ENCODE data around the gene THAP6. TPM values are rescaled to one million over a fixed set of nuclear protein-coding genes. Genes with fewer than 3 reads are reported as not detected.
A peak's percentile ranks its signal among the peaks of the same experiment; 100 is the strongest.

THAP6 gene
- total RNA-seq, 4 donors from 2014 or later = 11.0 to 21.2 (median 12.8) TPM

- no peak for DNase-seq (ENCODE audit: extremely low spot score)
- no peaks in the 10 kb centered on the region for H3K27me3 ChIP-seq
- TF ChIP-seq POLR2AphosphoS5 (IDR thresholded peaks at IDR 0.05) = no peak
- no peak for TF ChIP-seq POLR2A (IDR thresholded peaks at IDR 0.05; ENCODE audit: low read depth)
- no peak for TF ChIP-seq CTCF (IDR thresholded peaks at IDR 0.05)
- peaks cover 5 to 73% (median 60%) of the 10 kb centered on the region in 4 donors for H3K36me3 ChIP-seq
- no peaks in the 10 kb centered on the region for H3K4me1 ChIP-seq
- H3K27ac ChIP-seq (replicated peaks in 1 of 4) = no peak overlapping the region
- WGBS = 82% methylated on average over 4 of the region's 4 CpGs
- H3K9me3 ChIP-seq = no peaks in the 10 kb centered on the region
- H3K4me3 ChIP-seq = no peak overlapping the region
- intact Hi-C loops (cut with DNase I) = no loop called here
Measured at GRCh38 chr4:75484190-75484589, 30.1 kb upstream of the THAP6 start.

GRCh38 chr4:75490155-75490554 lies 24.1 kb upstream of the THAP6 start:
- Histone ChIP-seq H3K4me3 (no peak overlapping the region), H3K9me3 (no peaks in the 10 kb centered on the region), H3K27ac (replicated peaks in 1 of 4) (no peak overlapping the region), H3K27me3 (no peaks in the 10 kb centered on the region), H3K36me3 (peaks cover 11 to 67% (median 43%) of the 10 kb centered on the region in 4 donors), H3K4me1 (peaks cover 0 to 12% (median 10%) of the 10 kb centered on the region in 4 donors)
- no peak for DNase-seq (ENCODE audit: extremely low spot score)
- TF ChIP-seq EP300 (IDR thresholded peaks at IDR 0.05) = no peak
- no peak for TF ChIP-seq POLR2A (IDR thresholded peaks at IDR 0.05; ENCODE audit: low read depth)
- peak; percentile 28 to 42 (median 40) for TF ChIP-seq CTCF (IDR thresholded peaks at IDR 0.05)
- TF ChIP-seq POLR2AphosphoS5 (IDR thresholded peaks at IDR 0.05) = no peak
- WGBS = 54% methylated on average over 2 of the region's 2 CpGs
- intact Hi-C loops (cut with DNase I) = no loop called here

GRCh38 chr4:75494563-75494962 lies 19.7 kb upstream of the THAP6 start:
- WGBS = 31% methylated on average over 1 of the region's 1 CpG

GRCh38 chr4:75495476-75495875 lies 18.8 kb upstream of the THAP6 start:
- Histone ChIP-seq H3K9me3 (no peaks in the 10 kb centered on the region), H3K4me1 (peaks cover 0 to 20% (median 16%) of the 10 kb centered on the region in 4 donors), H3K4me3 (no peak overlapping the region), H3K36me3 (peaks cover 0 to 51% (median 20%) of the 10 kb centered on the region in 4 donors), H3K27me3 (no peaks in the 10 kb centered on the region), H3K27ac (replicated peaks in 1 of 4) (no peak overlapping the region)
- WGBS = 88% methylated on average over 2 of the region's 2 CpGs
- TF ChIP-seq EP300 (IDR thresholded peaks at IDR 0.05) (no peak), CTCF (IDR thresholded peaks at IDR 0.05) (no peak)
- no peak for DNase-seq (ENCODE audit: extremely low spot score)
- intact Hi-C loops (cut with DNase I) = no loop called here

More at GRCh38 chr4:75494563-75494962, 19.7 kb upstream of the THAP6 start:
- TF ChIP-seq POLR2AphosphoS5 (IDR thresholded peaks at IDR 0.05) = no peak
- peak overlapping the region in 1 of 4 donors; percentile 16 for H3K27ac ChIP-seq (replicated peaks in 1 of 4)
- no peak for DNase-seq (ENCODE audit: extremely low spot score)
- H3K4me1 ChIP-seq = peaks cover 0 to 20% (median 19%) of the 10 kb centered on the region in 4 donors
- H3K27me3 ChIP-seq = no peaks in the 10 kb centered on the region
- peaks cover 3 to 54% (median 21%) of the 10 kb centered on the region in 4 donors for H3K36me3 ChIP-seq
- intact Hi-C loops (cut with DNase I) = no loop called here
- H3K4me3 ChIP-seq = no peak overlapping the region
- no peaks in the 10 kb centered on the region for H3K9me3 ChIP-seq

GRCh38 chr4:75496406-75496805 lies 17.9 kb upstream of the THAP6 start:
- Histone ChIP-seq H3K4me3 (no peak overlapping the region), H3K27ac (replicated peaks in 1 of 4) (no peak overlapping the region), H3K9me3 (no peaks in the 10 kb centered on the region), H3K4me1 (peaks cover 0 to 20% (median 15%) of the 10 kb centered on the region in 4 donors), H3K27me3 (no peaks in the 10 kb centered on the region), H3K36me3 (peaks cover 0 to 50% (median 17%) of the 10 kb centered on the region in 4 donors)
- TF ChIP-seq POLR2AphosphoS5 (IDR thresholded peaks at IDR 0.05) (no peak), CTCF (IDR thresholded peaks at IDR 0.05) (no peak), POLR2A (IDR thresholded peaks at IDR 0.05; ENCODE audit: low read depth) (no peak), EP300 (IDR thresholded peaks at IDR 0.05) (no peak)
- 93% methylated on average over 2 of the region's 2 CpGs for WGBS
- intact Hi-C loops (cut with DNase I) = no loop called here
- no peak for DNase-seq (ENCODE audit: extremely low spot score)
